HK-2 (cell line): ENCODE measurements around the gene ESPNL.

ENCODE experiments used
- DNase-seq: peaks from one replicate; pipeline ENCODE4 v3.0.0-alpha.2; 2018; ENCODE audit not compliant: unreplicated experiment

Gene ESPNL

DNA sequence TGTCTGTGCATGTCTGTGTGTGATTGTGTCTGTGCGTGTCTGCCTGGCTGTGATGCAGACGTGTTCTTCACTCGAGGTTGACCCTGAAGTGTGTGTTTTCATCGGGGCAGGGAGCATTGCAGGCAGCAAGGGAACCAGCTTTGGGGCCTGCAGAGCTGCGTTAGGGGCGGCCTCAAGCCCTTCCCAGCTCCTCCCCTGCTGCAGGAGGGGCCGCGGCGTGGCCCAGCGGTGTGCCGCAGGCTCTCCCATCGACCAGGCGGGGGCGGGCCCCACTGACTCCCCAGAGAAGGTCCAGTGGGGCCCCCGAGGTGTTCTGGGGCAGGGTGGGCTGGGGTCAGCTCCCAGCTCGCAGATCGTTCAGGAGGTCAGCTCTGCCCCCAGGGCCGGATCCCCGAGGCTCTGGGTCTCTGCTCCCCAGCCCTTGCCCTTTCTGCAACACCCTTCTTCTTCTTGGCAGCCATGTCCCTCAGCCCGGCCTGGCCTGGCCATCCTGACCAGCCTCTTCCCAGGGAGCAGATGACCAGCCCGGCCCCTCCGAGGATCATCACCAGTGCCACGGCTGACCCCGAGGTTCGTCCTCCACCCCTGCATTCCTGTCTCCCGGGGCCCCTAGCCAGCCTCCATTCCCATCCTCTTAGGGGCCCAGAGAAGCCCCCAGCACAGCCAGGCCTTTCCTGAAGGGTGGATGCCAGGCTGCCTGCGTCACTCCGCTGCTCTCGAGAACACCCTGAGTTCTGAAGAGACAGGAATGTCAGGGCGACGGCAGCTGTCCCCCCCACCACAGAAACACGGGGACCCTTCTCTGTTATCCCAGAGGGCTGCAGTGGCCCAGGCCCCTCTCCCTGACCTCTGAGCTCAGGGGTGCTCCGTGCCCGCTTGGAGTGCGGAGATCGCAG lies 27.3 kb downstream of the ESPNL start:
- peak; percentile 60 for DNase-seq

DNA sequence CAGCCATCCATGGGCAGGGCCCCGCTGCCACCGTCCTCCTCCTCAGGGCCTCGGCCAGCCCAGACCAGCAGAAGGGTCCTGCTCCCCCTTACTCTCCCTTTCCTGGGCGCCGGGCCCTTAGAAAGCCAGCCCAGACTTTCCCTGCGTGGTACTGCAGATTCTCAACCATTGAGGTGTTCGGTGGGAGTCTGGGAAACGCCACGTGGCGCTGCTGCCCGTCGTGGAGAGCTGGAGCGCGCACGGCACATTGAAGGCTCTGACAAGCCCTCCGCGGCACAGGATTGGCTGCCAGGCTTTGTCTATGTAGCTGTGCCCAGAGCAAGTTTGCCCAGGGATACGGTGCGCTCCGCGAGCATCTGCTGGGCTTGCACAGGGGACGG lies 27.9 kb downstream of the ESPNL start:
- no peak for DNase-seq

GRCh38 chr2:238128534-238129001 lies 28.4 kb downstream of the ESPNL start:
- DNase-seq, result no peak

GRCh38 chr2:238129166-238130010 lies 29.2 kb downstream of the ESPNL start:
- no peak for DNase-seq

DNA sequence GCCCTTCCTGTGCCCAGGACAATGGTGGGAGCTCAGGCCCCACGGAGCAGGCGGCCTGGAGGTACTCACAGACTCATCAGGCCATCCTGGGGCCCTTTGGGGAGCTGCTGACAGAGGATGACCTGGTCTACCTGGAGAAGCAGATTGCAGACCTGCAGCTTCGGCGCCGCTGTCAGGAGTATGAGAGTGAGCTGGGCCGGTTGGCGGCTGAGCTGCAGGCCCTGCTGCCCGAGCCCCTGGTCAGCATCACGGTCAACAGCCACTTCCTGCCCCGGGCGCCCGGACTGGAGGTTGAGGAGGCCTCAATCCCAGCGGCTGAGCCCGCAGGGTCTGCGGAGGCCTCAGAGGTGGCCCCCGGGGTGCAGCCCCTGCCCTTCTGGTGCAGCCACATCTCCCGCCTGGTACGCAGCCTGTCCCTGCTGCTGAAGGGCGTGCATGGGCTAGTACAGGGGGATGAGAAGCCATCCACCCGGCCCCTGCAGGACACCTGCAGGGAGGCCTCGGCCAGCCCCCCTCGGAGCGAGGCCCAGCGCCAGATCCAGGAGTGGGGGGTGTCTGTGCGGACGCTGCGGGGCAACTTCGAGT lies 30.1 kb downstream of the ESPNL start:
- DNase-seq, result no peak

GRCh38 chr2:238130696-238131628 lies 30.8 kb downstream of the ESPNL start:
- DNase-seq, result no peak

GRCh38 chr2:238131761-238132462 lies 31.8 kb downstream of the ESPNL start:
- no peak for DNase-seq

GRCh38 chr2:238132463-238133450 lies 32.6 kb downstream of the ESPNL start:
- no peak for DNase-seq

GRCh38 chr2:238133499-238134392 lies 33.6 kb downstream of the ESPNL start:
- no peak for DNase-seq

GRCh38 chr2:238134393-238134785 lies 34.2 kb downstream of the ESPNL start:
- DNase-seq, result no peak

DNA sequence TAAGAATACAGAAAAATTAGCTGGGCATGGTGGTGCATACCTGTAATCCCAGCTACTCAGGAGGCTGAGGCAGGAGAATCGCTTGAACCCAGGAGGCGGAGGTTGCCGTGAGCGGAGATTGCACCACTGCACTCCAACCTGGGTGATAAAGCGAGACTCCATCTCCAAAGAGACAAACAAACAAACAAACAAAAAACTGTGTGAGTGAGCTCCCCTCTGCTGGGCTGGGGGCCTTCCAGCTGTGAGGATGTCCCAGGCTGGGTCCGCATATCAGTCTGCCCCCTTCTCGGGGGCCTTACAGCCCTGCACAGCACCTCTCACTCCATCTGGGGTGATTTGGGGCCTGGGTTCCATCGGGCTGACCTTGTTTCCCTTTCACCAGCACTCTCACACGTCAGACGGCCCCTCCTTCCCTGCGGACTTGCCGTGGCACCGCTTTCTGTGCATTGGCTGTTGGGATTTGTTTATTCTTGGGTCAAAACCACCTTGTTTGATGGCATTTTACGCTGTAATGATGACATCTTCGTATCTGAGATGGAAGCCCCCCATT lies 35.5 kb downstream of the ESPNL start:
- no peak for DNase-seq

DNA sequence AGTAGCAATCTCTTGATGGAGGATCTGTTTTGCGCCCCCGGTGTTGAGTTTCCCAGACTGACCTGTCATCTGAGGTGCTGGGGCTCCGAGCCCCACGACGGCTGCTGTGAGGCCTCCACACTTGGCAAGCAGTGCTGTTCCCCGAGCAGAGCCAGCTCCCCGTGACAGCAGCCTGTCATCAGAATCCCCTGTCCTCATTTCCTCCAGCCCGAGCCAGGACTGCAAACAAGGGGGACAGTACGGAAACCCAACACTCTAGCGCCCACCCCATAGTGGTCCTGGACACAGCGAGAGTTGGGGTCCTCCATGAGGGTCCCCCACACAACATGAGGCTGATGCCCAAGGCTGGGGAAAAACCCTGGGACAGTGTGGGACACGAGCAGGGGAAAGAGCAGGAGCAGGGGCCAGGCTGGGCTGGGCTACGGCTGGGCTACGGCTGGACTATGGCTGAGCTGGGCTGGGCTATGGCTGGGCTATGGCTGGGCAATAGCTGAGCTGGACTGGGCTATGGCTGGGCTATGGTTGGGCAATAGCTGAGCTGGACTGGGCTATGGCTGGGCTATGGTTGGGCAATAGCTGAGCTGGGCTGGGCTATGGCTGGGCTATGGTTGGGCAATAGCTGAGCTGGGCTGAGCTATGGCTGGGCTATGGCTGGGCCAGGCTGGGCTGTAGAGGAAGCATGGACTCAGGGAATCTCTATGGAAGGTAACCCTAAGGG lies 36.8 kb downstream of the ESPNL start:
- peak; percentile 58 for DNase-seq

GRCh38 chr2:238137885-238138284 lies 37.7 kb downstream of the ESPNL start:
- DNase-seq, result no peak

DNA sequence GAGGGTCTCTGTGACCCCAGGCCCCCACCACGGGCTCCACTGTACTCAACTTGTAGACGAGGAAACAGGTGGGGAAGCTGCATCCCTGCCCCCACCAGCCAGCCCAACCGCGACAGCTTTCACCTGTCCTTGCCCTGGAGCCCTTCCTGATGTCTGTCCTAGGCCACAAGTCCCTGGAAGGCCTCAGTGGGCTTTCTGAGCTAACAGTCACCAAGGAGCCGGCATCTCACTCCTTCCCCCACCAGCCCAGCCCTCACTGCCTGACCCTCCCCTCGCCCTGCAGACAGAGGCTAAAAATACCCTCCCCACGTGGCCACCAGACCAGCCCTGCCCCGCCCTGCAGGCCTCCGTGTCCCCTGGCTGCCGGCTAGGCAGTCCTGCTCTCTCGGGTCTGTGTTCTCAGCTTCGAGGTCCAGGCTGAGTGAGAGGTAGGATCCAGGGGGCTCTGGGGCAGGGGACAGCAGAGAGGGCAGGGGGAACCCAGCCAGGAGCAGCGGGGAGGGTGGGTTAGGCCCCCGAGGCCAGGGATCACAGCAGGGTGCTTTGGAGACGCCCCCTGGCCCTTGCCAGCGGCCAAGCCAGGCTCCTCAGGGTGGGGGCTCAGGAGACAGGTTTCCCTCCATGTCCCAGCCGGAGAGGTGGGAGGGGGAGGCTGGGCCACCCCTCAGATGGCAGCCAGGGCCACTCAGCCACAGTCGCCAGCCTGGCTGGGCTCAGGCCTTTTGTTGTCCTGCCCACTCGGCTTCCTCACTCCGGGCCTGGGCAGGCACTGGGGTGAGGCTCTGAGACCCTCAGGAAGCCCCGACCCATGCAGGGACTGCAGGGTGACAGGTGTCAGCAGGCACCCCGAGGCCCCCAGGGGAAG lies 38.4 kb downstream of the ESPNL start, which contains the start of gene KLHL30:
KLHL30 (plus strand) TSS at position 338 of the 865 bp plus-strand sequence. CDS start 2,087 bp downstream, outside the sequence.
- no peak for DNase-seq

- DNase-seq, result no peak
Measured at GRCh38 chr2:238139196-238140039, 39.3 kb downstream of the ESPNL start.
